ENCODE data around the gene CYP2F1. TPM values are rescaled to one million over a fixed set of nuclear protein-coding genes. Genes with fewer than 3 reads are reported as not detected.

Gene CYP2F1
- total and polyA plus RNA-seq, 12 donors, result not detected

- WGBS, 4 donors, result 92 to 95% (median 94%) methylated on average over 7 of the region's 7 CpGs
- H3K36me3 ChIP-seq (replicated peaks in 1 of 2), result no peaks in the 10 kb centered on the region
- no peak for DNase-seq
- H3K9me3 ChIP-seq (replicated peaks in 1 of 3), result no peaks in the 10 kb centered on the region
- H3K4me1 ChIP-seq (replicated peaks in 1 of 2), result no peaks in the 10 kb centered on the region
- intact Hi-C loops (cut with DNase I), result no loop called here
- no peak for TF ChIP-seq POLR2A (IDR thresholded peaks at IDR 0.05)
- no peak for TF ChIP-seq CTCF (IDR thresholded peaks at IDR 0.05)
- no peaks in the 10 kb centered on the region for H3K27me3 ChIP-seq
- no peak overlapping the region for H3K4me3 ChIP-seq
- H3K27ac ChIP-seq, result no peak overlapping the region
Observed at GRCh38 chr19:41154060-41154459, 39.8 kb downstream of the CYP2F1 start.

- no peak for DNase-seq
- intact Hi-C loops (cut with DNase I), result no loop called here
- no peak for TF ChIP-seq CTCF (IDR thresholded peaks at IDR 0.05)
- H3K9me3 ChIP-seq (replicated peaks in 1 of 3), result no peaks in the 10 kb centered on the region
- H3K27ac ChIP-seq, result no peak overlapping the region
- H3K27me3 ChIP-seq, result no peaks in the 10 kb centered on the region
- no peaks in the 10 kb centered on the region for H3K4me1 ChIP-seq (replicated peaks in 1 of 2)
- H3K36me3 ChIP-seq (replicated peaks in 1 of 2), result no peaks in the 10 kb centered on the region
- WGBS, 4 donors, result 83 to 89% (median 85%) methylated on average over 2 of the region's 2 CpGs
- H3K4me3 ChIP-seq, result no peak overlapping the region
Observed at GRCh38 chr19:41156207-41156606, 42.0 kb downstream of the CYP2F1 start.

- Histone ChIP-seq H3K27ac (no peak overlapping the region), H3K27me3 (no peaks in the 10 kb centered on the region), H3K4me1 (replicated peaks in 1 of 2) (no peaks in the 10 kb centered on the region), H3K9me3 (replicated peaks in 1 of 3) (no peaks in the 10 kb centered on the region), H3K36me3 (replicated peaks in 1 of 2) (no peaks in the 10 kb centered on the region), H3K4me3 (no peak overlapping the region)
- TF ChIP-seq CTCF (IDR thresholded peaks at IDR 0.05) (no peak), POLR2A (IDR thresholded peaks at IDR 0.05) (no peak)
- intact Hi-C loops (cut with DNase I), result no loop called here
- DNase-seq, result no peak
- WGBS, 4 donors, result 56 to 60% (median 58%) methylated on average over 2 of the region's 2 CpGs
Observed at GRCh38 chr19:41159881-41160280, 45.6 kb downstream of the CYP2F1 start.

DNA sequence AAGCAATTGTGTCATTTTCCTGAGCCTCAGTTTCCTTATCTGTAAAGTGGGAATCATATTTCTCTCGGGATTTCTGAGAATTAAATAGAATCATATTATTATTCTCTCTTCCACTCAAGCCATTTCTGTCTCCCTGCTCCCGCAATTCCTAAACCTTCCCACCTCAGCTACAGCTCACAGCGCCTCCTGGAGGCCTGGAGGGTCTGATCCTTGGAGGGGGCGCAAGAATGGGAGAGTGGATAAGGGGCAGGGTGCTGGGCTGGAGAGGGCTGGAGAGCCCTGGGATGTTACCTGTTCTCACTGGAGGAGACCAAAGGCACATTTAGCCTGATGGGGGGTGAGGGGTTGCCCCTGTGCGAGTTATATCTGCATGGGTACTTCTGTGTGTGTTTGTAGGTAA is 47.7 kb downstream of the CYP2F1 start:
- H3K9me3 ChIP-seq (replicated peaks in 1 of 3), result no peaks in the 10 kb centered on the region
- H3K4me1 ChIP-seq (replicated peaks in 1 of 2), result no peaks in the 10 kb centered on the region
- intact Hi-C loops (cut with DNase I), result no loop called here
- no peaks in the 10 kb centered on the region for H3K36me3 ChIP-seq (replicated peaks in 1 of 2)
- H3K27me3 ChIP-seq, result no peaks in the 10 kb centered on the region
- no peak for TF ChIP-seq CTCF (IDR thresholded peaks at IDR 0.05)
- TF ChIP-seq POLR2A (IDR thresholded peaks at IDR 0.05), result no peak
- H3K4me3 ChIP-seq, result no peak overlapping the region
- DNase-seq, result no peak
- H3K27ac ChIP-seq, result no peak overlapping the region
- 92 to 98% (median 94%) methylated on average over 5 of the region's 5 CpGs for WGBS, 4 donors
